Naive thymus-derived CD4-positive, alpha-beta T cell (primary cell): ENCODE results near the gene JOSD2. TPM values are rescaled to one million over a fixed set of nuclear protein-coding genes. Genes with fewer than 3 reads are reported as not detected.

Experiments
- ATAC-seq: fragments of 150-1000 bp; cut with Tn5 transposase; 2 replicates; pipeline ENCODE4 v1.10.0; 2021; ENCODE audit warnings: mild to moderate bottlenecking, moderate library complexity
- CTCF ChIA-PET: fragments of 350-600 bp; sonication (Branson Sonifier 250); formaldehyde crosslinking; loops from one replicate; lab custom pipeline; 2021; ENCODE audit warnings: antibody characterized with exemption; lab: Charles Lee
- POLR2A ChIA-PET: fragments of 350-600 bp; sonication (Branson Sonifier 250); formaldehyde crosslinking; loops from one replicate; lab custom pipeline; 2021; ENCODE audit warnings: antibody characterized with exemption, inconsistent platforms; lab: Charles Lee
- DNase-seq, 9 donors: peaks; one replicate each; pipeline versions ENCODE4 v3.0.0 to v3.0.0-alpha.2; 2020 to 2022; ENCODE audit warnings: mixed read lengths in 1 of 9
- H3K27ac ChIP-seq: one replicate; pipeline ENCODE4 v1.7.0; 2013; ENCODE audit warnings: mild to moderate bottlenecking, low read depth, low read length, moderate library complexity
- H3K27me3 ChIP-seq, 2 donors: one replicate each; pipeline ENCODE4 v1.7.0; 2013; ENCODE audit warnings: low read length in 2 of 2, mild to moderate bottlenecking in 2 of 2, moderate library complexity in 2 of 2; ENCODE audit not compliant: control insufficient read depth in 2 of 2, insufficient read depth in 2 of 2
- H3K36me3 ChIP-seq, 3 experiments: 1 replicate in 2 of 3; 2 replicates in 1 of 3; pipeline ENCODE4 v1.7.0; 2013; ENCODE audit warnings: low read length in 3 of 3, mild to moderate bottlenecking in 3 of 3, moderate library complexity in 1 of 3; ENCODE audit not compliant: insufficient read depth in 3 of 3, control insufficient read depth in 2 of 3
- H3K4me1 ChIP-seq, 2 donors: one replicate each; pipeline ENCODE4 v1.7.0; 2013; ENCODE audit warnings: low read length in 2 of 2, mild to moderate bottlenecking in 2 of 2, moderate library complexity in 1 of 2; ENCODE audit not compliant: control insufficient read depth in 2 of 2, insufficient read depth in 2 of 2
- H3K4me3 ChIP-seq: 2 replicates; pipeline ENCODE4 v1.7.0; 2013; ENCODE audit warnings: mild to moderate bottlenecking, low read length
- H3K9me3 ChIP-seq, 3 experiments: 1 replicate in 2 of 3; 2 replicates in 1 of 3; pipeline ENCODE4 v1.7.0; 2013; ENCODE audit warnings: low read length in 3 of 3; ENCODE audit not compliant: control insufficient read depth in 2 of 3
- H3K27ac Mint-ChIP-seq, 9 donors: one replicate each; pipeline ENCODE4 v1.8.0; 2020 to 2022; ENCODE audit warnings: mixed read lengths in 9 of 9, mild to moderate bottlenecking in 8 of 9, moderate library complexity in 5 of 9, inconsistent platforms in 2 of 9
- H3K27me3 Mint-ChIP-seq, 5 donors: one replicate each; pipeline ENCODE4 v1.8.0; 2021 to 2022; ENCODE audit warnings: mixed read lengths in 5 of 5, mild to moderate bottlenecking in 1 of 5
- H3K36me3 Mint-ChIP-seq, 5 donors: one replicate each; pipeline ENCODE4 v1.8.0; 2020 to 2022; ENCODE audit warnings: mixed read lengths in 5 of 5, mild to moderate bottlenecking in 3 of 5, inconsistent platforms in 1 of 5
- H3K4me1 Mint-ChIP-seq, 7 donors: one replicate each; pipeline ENCODE4 v1.8.0; 2020 to 2022; ENCODE audit warnings: mixed read lengths in 7 of 7, mild to moderate bottlenecking in 3 of 7, inconsistent platforms in 1 of 7
- H3K4me3 Mint-ChIP-seq, 10 donors: one replicate each; pipeline ENCODE4 v1.8.0; 2020 to 2022; ENCODE audit warnings: mild to moderate bottlenecking in 10 of 10, mixed read lengths in 10 of 10, moderate library complexity in 6 of 10, inconsistent platforms in 2 of 10
- H3K9me3 Mint-ChIP-seq, 11 donors: one replicate each; pipeline ENCODE4 v1.8.0; 2020 to 2022; ENCODE audit warnings: mixed read lengths in 11 of 11, mild to moderate bottlenecking in 4 of 11, inconsistent platforms in 1 of 11, moderate library complexity in 1 of 11
- intact Hi-C, 2 donors: fragments of 100-400 bp; cut with micrococcal nuclease; formaldehyde crosslinking; loops; one replicate each; pipeline ENCODE4 v1.15.1; 2023
- polyA plus RNA-seq, 2 donors: library from polyadenylated mRNA; unstranded; fragments of 300-500 nt; fragmentation: Illumina TruSeq; gene quantifications; one replicate each; pipeline ENCODE4 v1.2.3, GENCODE V29; 2021
- total RNA-seq, 6 experiments: library from RNA in 5 of 6; stranded (reverse) in 5 of 6; gene quantifications; 1 replicate in 5 of 6; 2 replicates in 1 of 6; pipeline ENCODE4 v1.2.3 and lab custom pipeline; 2021 to 2026

The JOSD2 gene
- total and polyA plus RNA-seq, 7 experiments from 2014 or later, result 13.0 to 45.9 (median 20.1) TPM

- Histone ChIP-seq H3K36me3 (no peaks in the 10 kb centered on the region), H3K9me3 (no peaks in the 10 kb centered on the region), H3K27me3 (no peaks in the 10 kb centered on the region), H3K4me3 (no peak overlapping the region), H3K27ac (no peak overlapping the region), H3K4me1 (no peaks in the 10 kb centered on the region)
- POLR2A ChIA-PET, result no interaction called here
- H3K4me1 Mint-ChIP-seq, result peaks cover 0 to 7% (median 0%) of the 10 kb centered on the region in 7 donors
- no peaks in the 10 kb centered on the region for H3K9me3 Mint-ChIP-seq
- no peak overlapping the region for H3K4me3 Mint-ChIP-seq
- peak; percentile 37 for ATAC-seq
- no peak overlapping the region for H3K27ac Mint-ChIP-seq
- H3K27me3 Mint-ChIP-seq, result no peaks in the 10 kb centered on the region
- DNase-seq, result no peak
- CTCF ChIA-PET, result no interaction called here
- intact Hi-C loops, result no loop called here
- peaks cover 0 to 9% (median 2%) of the 10 kb centered on the region in 5 donors for H3K36me3 Mint-ChIP-seq
Measured at GRCh38 chr19:50500060-50500752, 10.8 kb downstream of the JOSD2 start.

GRCh38 chr19:50498219-50499056 is 12.6 kb downstream of the JOSD2 start:
- ATAC-seq (no peak), DNase-seq (no peak)
- Mint-ChIP-seq H3K4me1 (peaks cover 0 to 8% (median 0%) of the 10 kb centered on the region in 7 donors), H3K9me3 (peaks cover 0 to 1% (median 0%) of the 10 kb centered on the region in 11 donors), H3K27me3 (no peaks in the 10 kb centered on the region), H3K36me3 (peaks cover 0 to 11% (median 2%) of the 10 kb centered on the region in 5 donors), H3K27ac (no peak overlapping the region), H3K4me3 (no peak overlapping the region)
- Histone ChIP-seq H3K27ac (no peak overlapping the region), H3K36me3 (no peaks in the 10 kb centered on the region), H3K4me3 (no peak overlapping the region), H3K27me3 (no peaks in the 10 kb centered on the region), H3K9me3 (no peaks in the 10 kb centered on the region), H3K4me1 (no peaks in the 10 kb centered on the region)
- POLR2A ChIA-PET, result no interaction called here
- CTCF ChIA-PET, result no interaction called here
- intact Hi-C loops, result no loop called here

- Histone ChIP-seq H3K9me3 (no peaks in the 10 kb centered on the region), H3K27me3 (no peaks in the 10 kb centered on the region), H3K4me3 (no peak overlapping the region), H3K36me3 (no peaks in the 10 kb centered on the region), H3K4me1 (peaks cover 0 to 7% of the 10 kb centered on the region in 2 donors), H3K27ac (no peak overlapping the region)
- H3K4me3 Mint-ChIP-seq, result no peak overlapping the region
- H3K9me3 Mint-ChIP-seq, result peaks cover 0 to 1% (median 0%) of the 10 kb centered on the region in 11 donors
- H3K27me3 Mint-ChIP-seq, result peaks cover 0 to 3% (median 0%) of the 10 kb centered on the region in 5 donors
- H3K36me3 Mint-ChIP-seq, result peaks cover 0 to 11% (median 2%) of the 10 kb centered on the region in 5 donors
- peaks cover 4 to 13% (median 5%) of the 10 kb centered on the region in 7 donors for H3K4me1 Mint-ChIP-seq
- DNase-seq (no peak), ATAC-seq (no peak)
- H3K27ac Mint-ChIP-seq, result no peak overlapping the region
- CTCF ChIA-PET, result no interaction called here
- intact Hi-C loops, result no loop called here
- POLR2A ChIA-PET, result no interaction called here
Measured at GRCh38 chr19:50497022-50497405, 14.0 kb downstream of the JOSD2 start.

GRCh38 chr19:50496189-50497021 is 14.6 kb downstream of the JOSD2 start:
- DNase-seq (no peak), ATAC-seq (no peak)
- H3K27me3 ChIP-seq, result no peaks in the 10 kb centered on the region
- peaks cover 0 to 1% (median 0%) of the 10 kb centered on the region in 11 donors for H3K9me3 Mint-ChIP-seq
- no peak overlapping the region for H3K27ac ChIP-seq
- H3K27me3 Mint-ChIP-seq, result peaks cover 0 to 7% (median 0%) of the 10 kb centered on the region in 5 donors
- H3K4me1 ChIP-seq, result peaks cover 0 to 13% of the 10 kb centered on the region in 2 donors
- H3K36me3 ChIP-seq, result no peaks in the 10 kb centered on the region
- no peak overlapping the region for H3K4me3 Mint-ChIP-seq
- peaks cover 0 to 11% (median 2%) of the 10 kb centered on the region in 5 donors for H3K36me3 Mint-ChIP-seq
- H3K27ac Mint-ChIP-seq, result peak overlapping the region in 2 of 9 donors; percentile 65
- CTCF ChIA-PET, result no interaction called here
- peaks cover 10 to 15% (median 12%) of the 10 kb centered on the region in 7 donors for H3K4me1 Mint-ChIP-seq
- H3K9me3 ChIP-seq, result no peaks in the 10 kb centered on the region
- H3K4me3 ChIP-seq, result no peak overlapping the region
- intact Hi-C loops, result no loop called here
- POLR2A ChIA-PET, result no interaction called here

- H3K9me3 ChIP-seq, result no peaks in the 10 kb centered on the region
- ChIA-PET CTCF (interaction anchor here (0.8 kb wide), 1 partner anchor 126 kb away, joined by 3 read pairs; no protein-coding TSS in a partner anchor), POLR2A (no interaction called here)
- H3K36me3 Mint-ChIP-seq, result peaks cover 0 to 13% (median 2%) of the 10 kb centered on the region in 5 donors
- H3K27me3 ChIP-seq, result no peaks in the 10 kb centered on the region
- peak overlapping the region in 4 of 9 donors; percentile 2 to 75 (median 62) for H3K27ac Mint-ChIP-seq
- no peak overlapping the region for H3K4me3 Mint-ChIP-seq
- peaks cover 12 to 24% (median 22%) of the 10 kb centered on the region in 7 donors for H3K4me1 Mint-ChIP-seq
- H3K36me3 ChIP-seq, result no peaks in the 10 kb centered on the region
- intact Hi-C loops, result no loop called here
- DNase-seq (no peak), ATAC-seq (no peak)
- peaks cover 0 to 1% (median 0%) of the 10 kb centered on the region in 11 donors for H3K9me3 Mint-ChIP-seq
- H3K27me3 Mint-ChIP-seq, result peaks cover 0 to 8% (median 0%) of the 10 kb centered on the region in 5 donors
- peaks cover 0 to 13% of the 10 kb centered on the region in 2 donors for H3K4me1 ChIP-seq
- H3K27ac ChIP-seq, result no peak overlapping the region
- H3K4me3 ChIP-seq, result no peak overlapping the region
Measured at GRCh38 chr19:50495020-50495531, 15.9 kb downstream of the JOSD2 start.
